ENCODE results near the gene MSN.
"Not testable (repeated sequence)": the region's sequence is repeated elsewhere in the genome, so short reads cannot be mapped to it uniquely, and the experiment has no call there.

Gene MSN

GRCh38 chrX:65643531-65644052 is 23.9 kb upstream of the MSN start:
- Histone ChIP-seq H3K79me2 (no peaks in the 10 kb centered on the region), H3K9me3 (ENCODE audit: control insufficient read depth, low read length) (no peaks in the 10 kb centered on the region), H2AFZ (no peak overlapping the region), H3K4me1 (no peaks in the 10 kb centered on the region), H3K27me3 (ENCODE audit: control insufficient read depth, insufficient read depth, low read length) (no peaks in the 10 kb centered on the region), H3K4me3 (ENCODE audit: low read depth, low read length) (no peak overlapping the region), H3K36me3 (ENCODE audit: control insufficient read depth, insufficient read depth, low read length) (no peaks in the 10 kb centered on the region), H3K9ac (no peak overlapping the region), H3K4me2 (ENCODE audit: low read length) (no peak overlapping the region), H3K27ac (no peak overlapping the region)
- TF ChIP-seq CTCF (IDR thresholded peaks at IDR 0.05) = no peak

- H3K4me2 ChIP-seq (ENCODE audit: low read length) = no peak overlapping the region
- no peaks in the 10 kb centered on the region for H3K27me3 ChIP-seq (ENCODE audit: control insufficient read depth, insufficient read depth, low read length)
- no peak overlapping the region for H3K27ac ChIP-seq
- TF ChIP-seq CTCF (IDR thresholded peaks at IDR 0.05) = no peak
- no peaks in the 10 kb centered on the region for H3K36me3 ChIP-seq (ENCODE audit: control insufficient read depth, insufficient read depth, low read length)
- H3K79me2 ChIP-seq = no peaks in the 10 kb centered on the region
- no peak overlapping the region for H3K9ac ChIP-seq
- H3K4me1 ChIP-seq = no peaks in the 10 kb centered on the region
- H3K9me3 ChIP-seq (ENCODE audit: control insufficient read depth, low read length) = no peaks in the 10 kb centered on the region
- no peak overlapping the region for H2AFZ ChIP-seq
- H3K4me3 ChIP-seq (ENCODE audit: low read depth, low read length) = no peak overlapping the region
Measured at GRCh38 chrX:65644621-65645289, 22.7 kb upstream of the MSN start.

- H3K36me3 ChIP-seq (ENCODE audit: control insufficient read depth, insufficient read depth, low read length) = no peaks in the 10 kb centered on the region
- H3K9me3 ChIP-seq (ENCODE audit: control insufficient read depth, low read length) = no peaks in the 10 kb centered on the region
- no peak overlapping the region for H3K4me2 ChIP-seq (ENCODE audit: low read length)
- H3K4me3 ChIP-seq (ENCODE audit: low read depth, low read length) = no peak overlapping the region
- no peak for TF ChIP-seq CTCF (IDR thresholded peaks at IDR 0.05)
- no peak overlapping the region for H3K9ac ChIP-seq
- no peaks in the 10 kb centered on the region for H3K79me2 ChIP-seq
- H3K27ac ChIP-seq = no peak overlapping the region
- no peaks in the 10 kb centered on the region for H3K4me1 ChIP-seq
- no peaks in the 10 kb centered on the region for H3K27me3 ChIP-seq (ENCODE audit: control insufficient read depth, insufficient read depth, low read length)
- H2AFZ ChIP-seq = no peak overlapping the region
Measured at GRCh38 chrX:65647801-65648200, 19.7 kb upstream of the MSN start.

GRCh38 chrX:65652098-65652497 is 15.4 kb upstream of the MSN start:
- H3K36me3 ChIP-seq (ENCODE audit: control insufficient read depth, insufficient read depth, low read length) = no peaks in the 10 kb centered on the region
- H3K4me1 ChIP-seq = no peaks in the 10 kb centered on the region
- H3K27me3 ChIP-seq (ENCODE audit: control insufficient read depth, insufficient read depth, low read length) = no peaks in the 10 kb centered on the region
- H2AFZ ChIP-seq = no peak overlapping the region
- no peak for TF ChIP-seq CTCF (IDR thresholded peaks at IDR 0.05)
- no peak overlapping the region for H3K9ac ChIP-seq
- no peaks in the 10 kb centered on the region for H3K9me3 ChIP-seq (ENCODE audit: control insufficient read depth, low read length)
- H3K4me3 ChIP-seq (ENCODE audit: low read depth, low read length) = no peak overlapping the region
- no peak overlapping the region for H3K27ac ChIP-seq
- H3K4me2 ChIP-seq (ENCODE audit: low read length) = no peak overlapping the region
- no peaks in the 10 kb centered on the region for H3K79me2 ChIP-seq

GRCh38 chrX:65657009-65657441 is 10.4 kb upstream of the MSN start:
- not testable (repeated sequence) for H3K4me3 ChIP-seq (ENCODE audit: low read depth, low read length); H3K36me3 ChIP-seq (ENCODE audit: control insufficient read depth, insufficient read depth, low read length); H3K79me2 ChIP-seq; H3K9me3 ChIP-seq (ENCODE audit: control insufficient read depth, low read length); H3K27ac ChIP-seq; H3K27me3 ChIP-seq (ENCODE audit: control insufficient read depth, insufficient read depth, low read length); H3K9ac ChIP-seq; H3K4me1 ChIP-seq; H3K4me2 ChIP-seq (ENCODE audit: low read length); H2AFZ ChIP-seq
